Measurements from ENCODE around the gene LAG3. TPM values are rescaled to one million over a fixed set of nuclear protein-coding genes. Genes with fewer than 3 reads are reported as not detected.

Gene LAG3
- total RNA-seq, 1 experiment from 2014 or later: 2.2 TPM

GRCh38 chr12:6773590-6774351 is 1.5 kb downstream of the LAG3 start:
- TF ChIP-seq, protein P1, sequence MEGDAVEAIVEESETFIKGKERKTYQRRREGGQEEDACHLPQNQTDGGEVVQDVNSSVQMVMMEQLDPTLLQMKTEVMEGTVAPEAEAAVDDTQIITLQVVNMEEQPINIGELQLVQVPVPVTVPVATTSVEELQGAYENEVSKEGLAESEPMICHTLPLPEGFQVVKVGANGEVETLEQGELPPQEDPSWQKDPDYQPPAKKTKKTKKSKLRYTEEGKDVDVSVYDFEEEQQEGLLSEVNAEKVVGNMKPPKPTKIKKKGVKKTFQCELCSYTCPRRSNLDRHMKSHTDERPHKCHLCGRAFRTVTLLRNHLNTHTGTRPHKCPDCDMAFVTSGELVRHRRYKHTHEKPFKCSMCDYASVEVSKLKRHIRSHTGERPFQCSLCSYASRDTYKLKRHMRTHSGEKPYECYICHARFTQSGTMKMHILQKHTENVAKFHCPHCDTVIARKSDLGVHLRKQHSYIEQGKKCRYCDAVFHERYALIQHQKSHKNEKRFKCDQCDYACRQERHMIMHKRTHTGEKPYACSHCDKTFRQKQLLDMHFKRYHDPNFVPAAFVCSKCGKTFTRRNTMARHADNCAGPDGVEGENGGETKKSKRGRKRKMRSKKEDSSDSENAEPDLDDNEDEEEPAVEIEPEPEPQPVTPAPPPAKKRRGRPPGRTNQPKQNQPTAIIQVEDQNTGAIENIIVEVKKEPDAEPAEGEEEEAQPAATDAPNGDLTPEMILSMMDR (conservative IDR thresholded peaks at IDR 0.05): no peak
- Histone ChIP-seq H3K18ac (ENCODE audit: insufficient read length, low read depth, low read length) (no peak overlapping the region), H2AFZ (ENCODE audit: low read length) (no peak overlapping the region), H3K4me2 (ENCODE audit: insufficient read depth, insufficient read length, low read length) (peak overlapping the region; percentile 13), H4K8ac (replicated peaks; ENCODE audit: insufficient read length, low read depth, low read length) (no peak overlapping the region), H2BK120ac (ENCODE audit: low read depth, low read length, poor library complexity, severe bottlenecking) (no peak overlapping the region), H3K79me1 (ENCODE audit: insufficient read depth, low read depth, low read length, poor library complexity, severe bottlenecking) (no peaks in the 10 kb centered on the region), H3K9ac (ENCODE audit: extremely low read depth, insufficient read length, low read length) (no peak overlapping the region), H2BK12ac (ENCODE audit: insufficient read length, low read depth, low read length) (no peak overlapping the region), H4K5ac (ENCODE audit: insufficient read length, low read depth, low read length) (no peak overlapping the region), H4K20me1 (ENCODE audit: control insufficient read depth, insufficient read depth, insufficient read length) (no peaks in the 10 kb centered on the region), H3K23ac (ENCODE audit: insufficient read length, low read depth, low read length) (no peak overlapping the region), H3T11ph (ENCODE audit: low read length) (no peak overlapping the region), H3K27me3 (ENCODE audit: insufficient read depth, low read length) (peaks cover 5% of the 10 kb centered on the region; the same call in 1 of the 2 replicates), H3K23me2 (ENCODE audit: insufficient read length, low read depth, low read length, poor library complexity, severe bottlenecking) (peaks cover 20% of the 10 kb centered on the region), H3K9me3 (ENCODE audit: control insufficient read depth, low read depth, low read length) (no peaks in the 10 kb centered on the region), H3K56ac (ENCODE audit: insufficient read length, low read depth, low read length) (no peak overlapping the region), H2BK20ac (ENCODE audit: low read depth, low read length, poor library complexity, severe bottlenecking) (no peak overlapping the region), H3K27ac (ENCODE audit: insufficient read length, low read depth, low read length) (no peak overlapping the region), H3K4me1 (ENCODE audit: insufficient read depth, low read length) (peaks cover 3% of the 10 kb centered on the region; the same call in 1 of the 2 replicates), H4K91ac (ENCODE audit: insufficient read length, low read depth, low read length) (no peak overlapping the region), H2BK15ac (ENCODE audit: low read depth, low read length) (no peak overlapping the region), H3K14ac (ENCODE audit: insufficient read depth, low read length) (no peak overlapping the region; the same call in 1 of the 2 replicates), H3K79me2 (ENCODE audit: insufficient read depth, low read length) (no peaks in the 10 kb centered on the region), H2AK5ac (ENCODE audit: insufficient read length, low read length) (no peak overlapping the region), H2BK5ac (ENCODE audit: insufficient read length, low read length) (no peak overlapping the region), H3K4ac (ENCODE audit: low read depth, low read length) (no peak overlapping the region)
- Mint-ChIP-seq H3K27ac (peak overlapping the region in 1 of 3 experiments; percentile 53; a peak in 1 of 7 replicates), H3K27me3 (ENCODE audit: low read depth) (peaks cover 47% of the 10 kb centered on the region), H3K4me1 (peaks cover 47 to 74% of the 10 kb centered on the region in 2 experiments), H3K4me3 (peak overlapping the region; percentile 34 to 74), H3K36me3 (ENCODE audit: insufficient read depth in 1 of 3, low read depth in 3 of 3) (peaks cover 23 to 48% (median 48%) of the 10 kb centered on the region in 3 experiments), H3K9me3 (peaks cover 0 to 3% of the 10 kb centered on the region in 2 experiments; a peak in 2 of 5 replicates)
- WGBS (ENCODE audit: extremely low coverage, insufficient read length, low lambda C conversion rate): no CpG with 5 or more reads among the region's 60 CpGs
- no peak for DNase-seq
